HepG2 (cell line): ENCODE data around the gene CDC42SE1. TPM values are rescaled to one million over a fixed set of nuclear protein-coding genes. Genes with fewer than 3 reads are reported as not detected.

Experiments
- CREB1 ChIP-seq, 2 experiments: fragments of 450-650 bp in 1 of 2; IDR thresholded peaks; 2 replicates each; pipeline ENCODE4 v1.6.1; 2016 to 2017; ENCODE audit warnings: control low read depth in 1 of 2, mild to moderate bottlenecking in 1 of 2, missing compliant biosample characterization in 1 of 2, missing genetic modification characterization in 1 of 2
- FOXP1 ChIP-seq, 2 experiments: fragments of 450-650 bp in 1 of 2; IDR thresholded peaks; 2 replicates each; pipeline ENCODE4 v1.6.1; 2017 to 2018; ENCODE audit warnings: antibody characterized with exemption in 1 of 2
- GABPA ChIP-seq, 2 experiments: IDR thresholded peaks; 2 replicates each; pipeline ENCODE4 v1.6.1; 2011 to 2016; ENCODE audit warnings: low read depth in 2 of 2, low read length in 1 of 2, missing biosample characterization in 1 of 2, missing genetic modification characterization in 1 of 2
- GATA4 ChIP-seq: sonication (generic); IDR thresholded peaks from 2 replicates; pipeline ENCODE4 v1.6.1; 2016; ENCODE audit warnings: antibody characterized with exemption, low read depth, borderline replicate concordance
- GLI4 ChIP-seq: sonication (generic); formaldehyde crosslinking; IDR thresholded peaks from 2 replicates; pipeline ENCODE4 v1.5.1; 2020; ENCODE audit warnings: missing genetic modification reagents, mild to moderate bottlenecking, moderate library complexity, borderline replicate concordance
- GTF3A ChIP-seq: sonication (generic); formaldehyde crosslinking; conservative IDR thresholded peaks from 2 replicates; pipeline ENCODE4 v1.4.0; 2020; ENCODE audit warnings: mild to moderate bottlenecking, missing genetic modification reagents
- HDAC2 ChIP-seq: sonication (generic); formaldehyde crosslinking; IDR thresholded peaks from 2 replicates; pipeline ENCODE4 v1.4.0; 2020; ENCODE audit warnings: missing genetic modification reagents
- HNRNPLL ChIP-seq: fragments of 200-400 bp; formaldehyde crosslinking; IDR thresholded peaks from 2 replicates; pipeline ENCODE4 v1.6.1; 2017; ENCODE audit warnings: mild to moderate bottlenecking, low read depth, low read length; ENCODE audit not compliant: poor library complexity, severe bottlenecking
- HNRNPUL1 ChIP-seq: fragments of 200-400 bp; formaldehyde crosslinking; IDR thresholded peaks from 2 replicates; pipeline ENCODE4 v1.6.1; 2017; ENCODE audit warnings: low read depth, mild to moderate bottlenecking, low read length, moderate library complexity
- MED8 ChIP-seq: sonication (generic); formaldehyde crosslinking; IDR thresholded peaks from 2 replicates; pipeline ENCODE4 v1.8.1; 2023; ENCODE audit warnings: mild to moderate bottlenecking, missing genetic modification reagents; ENCODE audit not compliant: insufficient replicate concordance
- POLR2A ChIP-seq, 2 experiments: IDR thresholded peaks; 2 replicates each; pipeline ENCODE4 v1.6.1; 2011; ENCODE audit warnings: low read depth in 2 of 2, low read length in 2 of 2, mild to moderate bottlenecking in 1 of 2, moderate library complexity in 1 of 2; ENCODE audit not compliant: insufficient read depth in 1 of 2
- RBM22 ChIP-seq: fragments of 200-400 bp; formaldehyde crosslinking; optimal IDR thresholded peaks from 2 replicates; pipeline ENCODE3; 2017; ENCODE audit warnings: mild to moderate bottlenecking, low read length, moderate library complexity
- RBM39 ChIP-seq: fragments of 200-400 bp; formaldehyde crosslinking; IDR thresholded peaks from one replicate; pipeline ENCODE4 v1.6.1; 2018; ENCODE audit warnings: antibody characterized with exemption, mild to moderate bottlenecking, low read depth, low read length; ENCODE audit not compliant: poor library complexity, severe bottlenecking
- RCOR2 ChIP-seq: IDR thresholded peaks from 2 replicates; pipeline ENCODE4 v1.6.1; 2016; ENCODE audit warnings: missing biosample characterization, missing genetic modification reagents
- REPIN1 ChIP-seq: sonication (generic); formaldehyde crosslinking; IDR thresholded peaks from 2 replicates; pipeline ENCODE4 v1.8.0; 2022; ENCODE audit warnings: missing genetic modification reagents, low read depth, mild to moderate bottlenecking, borderline replicate concordance
- SMC3 ChIP-seq: IDR thresholded peaks from 2 replicates; pipeline ENCODE4 v1.6.1; 2011; ENCODE audit warnings: low read length, improper control_type of control experiment
- ZBTB7A ChIP-seq: sonication (generic); formaldehyde crosslinking; IDR thresholded peaks from 2 replicates; pipeline ENCODE4 v1.8.0; 2022; ENCODE audit warnings: mild to moderate bottlenecking, missing genetic modification reagents
- ZMYM2 ChIP-seq: sonication (generic); formaldehyde crosslinking; IDR thresholded peaks from 2 replicates; pipeline ENCODE4 v1.8.0; 2022; ENCODE audit warnings: mild to moderate bottlenecking, missing genetic modification reagents
- ZNF121 ChIP-seq: sonication (generic); formaldehyde crosslinking; IDR thresholded peaks from 2 replicates; pipeline ENCODE4 v1.5.0; 2020; ENCODE audit warnings: mild to moderate bottlenecking, missing genetic modification reagents
- ZNF44 ChIP-seq: sonication (generic); formaldehyde crosslinking; IDR thresholded peaks from 2 replicates; pipeline ENCODE4 v1.5.1; 2020; ENCODE audit warnings: mild to moderate bottlenecking, missing genetic modification reagents
- ZNF547 ChIP-seq: sonication (generic); formaldehyde crosslinking; IDR thresholded peaks from 2 replicates; pipeline ENCODE4 v1.5.1; 2020; ENCODE audit warnings: mild to moderate bottlenecking, missing genetic modification reagents
- ZNF572 ChIP-seq: sonication (generic); formaldehyde crosslinking; IDR thresholded peaks from 2 replicates; pipeline ENCODE4 v1.5.1; 2020; ENCODE audit warnings: mild to moderate bottlenecking, missing genetic modification reagents
- ZNF674 ChIP-seq: sonication (generic); formaldehyde crosslinking; IDR thresholded peaks from 2 replicates; pipeline ENCODE4 v1.5.0; 2020; ENCODE audit warnings: low read depth, mild to moderate bottlenecking, missing genetic modification reagents
- polyA plus RNA-seq, 8 experiments: library from polyadenylated mRNA; depleted of rRNA in 3 of 8; stranded (reverse) in 7 of 8; unstranded in 1 of 8; fragments of >200 nt; fragmentation: Illumina TruSeq in 4 of 8; extraction: Trizol in 4 of 8; gene quantifications; 2 replicates each; pipeline versions ENCODE4 v1.2.1 to v1.2.3, GENCODE V29; 2011 to 2016; ENCODE audit warnings: low read depth in 4 of 8, missing spikeins in 1 of 8, mixed read lengths in 1 of 8; ENCODE audit not compliant: insufficient read depth in 1 of 8
- total RNA-seq, 5 experiments: library from RNA; depleted of rRNA; stranded (reverse); fragments of >200 nt; fragmentation: Illumina TruSeq; extraction: Trizol; gene quantifications; 2 replicates each; pipeline ENCODE4 v1.2.3, GENCODE V29; 2016; ENCODE audit warnings: low read depth in 1 of 5
- TF ChIP-seq, protein P1 (sequence below): sonication (generic); formaldehyde crosslinking; IDR thresholded peaks from 2 replicates; pipeline ENCODE4 v1.4.0; 2020; ENCODE audit warnings: mild to moderate bottlenecking, low read depth, missing genetic modification reagents
- TF ChIP-seq, protein P2 (sequence below): IDR thresholded peaks from 2 replicates; pipeline ENCODE4 v1.6.1; 2016; ENCODE audit warnings: mild to moderate bottlenecking
- TF ChIP-seq, protein P3 (sequence below), 2 experiments: sonication (generic) in 1 of 2; formaldehyde crosslinking in 1 of 2; IDR thresholded peaks; 2 replicates each; pipeline versions ENCODE4 v1.4.0 to v1.6.1; 2018 to 2020; ENCODE audit warnings: missing genetic modification reagents in 2 of 2, borderline replicate concordance in 1 of 2, low read depth in 1 of 2, mild to moderate bottlenecking in 1 of 2, missing biosample characterization in 1 of 2

The CDC42SE1 gene
- total and polyA plus RNA-seq, 2 of the 13 experiments (the other 11 are each of a cell fraction or from before 2014, with no cell fraction given) = 17.6 to 17.9 TPM

DNA sequence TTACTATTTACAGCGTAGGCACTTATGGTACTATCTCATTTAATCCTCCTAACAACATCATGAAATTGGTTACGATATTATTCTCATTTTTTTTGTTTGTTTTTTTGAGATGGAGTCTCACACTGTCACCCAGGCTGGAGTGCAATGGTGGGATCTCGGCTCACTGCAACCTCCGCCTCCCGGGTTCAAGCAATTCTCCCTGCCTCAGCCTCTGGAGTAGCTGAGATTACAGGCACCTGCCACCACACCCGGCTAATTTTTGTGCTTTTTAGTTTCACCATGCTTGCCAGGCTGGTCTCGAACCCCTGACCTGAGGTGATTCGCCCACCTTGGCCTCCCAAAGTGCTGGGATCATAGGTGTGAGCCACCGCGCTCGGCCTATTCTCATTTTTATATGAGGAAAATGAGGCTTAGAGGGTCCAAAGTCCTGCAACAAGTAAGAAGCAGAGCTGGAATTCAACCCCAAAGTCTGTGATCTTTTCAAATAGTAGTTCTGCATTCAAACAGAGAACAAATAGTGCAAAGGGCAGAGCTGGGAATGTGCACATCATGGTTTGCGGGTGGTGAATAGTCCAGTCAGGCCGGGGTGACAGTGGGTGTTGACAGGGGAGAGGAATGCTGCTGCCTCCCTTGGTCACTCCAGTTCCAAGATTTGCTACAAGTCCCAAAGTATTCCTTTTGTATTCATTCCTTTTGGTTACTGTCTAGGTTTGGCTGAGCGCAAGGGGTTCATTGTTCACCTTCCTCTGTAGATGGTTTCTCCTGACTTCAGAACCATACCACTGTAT, 46.5 kb downstream of the CDC42SE1 start (continued):
- 0 out of 2 replicates have a peak, but pooled peaks have one; percentile 61 for TF ChIP-seq ZNF44 (CRISPR knock-in tag)
- no peak for TF ChIP-seq HNRNPLL
- TF ChIP-seq FOXP1 (IDR thresholded peaks at IDR 0.05) = peak; percentile 52; the same call in 1 of the 2 replicates
- TF ChIP-seq FOXP1 (CRISPR knock-in tag; IDR thresholded peaks at IDR 0.05) = no peak; the same call in 1 of the 2 replicates
- no peak for TF ChIP-seq ZBTB7A (CRISPR knock-in tag)
- TF ChIP-seq, protein P1, sequence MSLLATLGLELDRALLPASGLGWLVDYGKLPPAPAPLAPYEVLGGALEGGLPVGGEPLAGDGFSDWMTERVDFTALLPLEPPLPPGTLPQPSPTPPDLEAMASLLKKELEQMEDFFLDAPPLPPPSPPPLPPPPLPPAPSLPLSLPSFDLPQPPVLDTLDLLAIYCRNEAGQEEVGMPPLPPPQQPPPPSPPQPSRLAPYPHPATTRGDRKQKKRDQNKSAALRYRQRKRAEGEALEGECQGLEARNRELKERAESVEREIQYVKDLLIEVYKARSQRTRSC (CRISPR knock-in tag) = no peak
- peak; percentile 72 to 87 for TF ChIP-seq POLR2A (IDR thresholded peaks at IDR 0.05; ENCODE audit: insufficient read depth in 1 of 2, low read depth in 2 of 2, low read length in 2 of 2)
- no peak for TF ChIP-seq HNRNPUL1
- TF ChIP-seq, protein P2, sequence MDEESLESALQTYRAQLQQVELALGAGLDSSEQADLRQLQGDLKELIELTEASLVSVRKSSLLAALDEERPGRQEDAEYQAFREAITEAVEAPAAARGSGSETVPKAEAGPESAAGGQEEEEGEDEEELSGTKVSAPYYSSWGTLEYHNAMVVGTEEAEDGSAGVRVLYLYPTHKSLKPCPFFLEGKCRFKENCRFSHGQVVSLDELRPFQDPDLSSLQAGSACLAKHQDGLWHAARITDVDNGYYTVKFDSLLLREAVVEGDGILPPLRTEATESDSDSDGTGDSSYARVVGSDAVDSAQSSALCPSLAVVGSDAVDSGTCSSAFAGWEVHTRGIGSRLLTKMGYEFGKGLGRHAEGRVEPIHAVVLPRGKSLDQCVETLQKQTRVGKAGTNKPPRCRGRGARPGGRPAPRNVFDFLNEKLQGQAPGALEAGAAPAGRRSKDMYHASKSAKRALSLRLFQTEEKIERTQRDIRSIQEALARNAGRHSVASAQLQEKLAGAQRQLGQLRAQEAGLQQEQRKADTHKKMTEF (CRISPR knock-in tag) = peak; percentile 78
- no peak for TF ChIP-seq ZNF572 (CRISPR knock-in tag)
- TF ChIP-seq GATA4 = peak; percentile 14; the same call in 1 of the 2 replicates
- TF ChIP-seq GABPA (IDR thresholded peaks at IDR 0.05; ENCODE audit: low read depth, low read length) = no peak
- peak; percentile 48; the same call in 1 of the 2 replicates for TF ChIP-seq GABPA (CRISPR knock-in tag; IDR thresholded peaks at IDR 0.05; ENCODE audit: low read depth)
- TF ChIP-seq CREB1 (IDR thresholded peaks at IDR 0.05) = peak; percentile 23; the same call in 1 of the 2 replicates
- TF ChIP-seq CREB1 (CRISPR knock-in tag; IDR thresholded peaks at IDR 0.05) = peak; percentile 30; the same call in 1 of the 2 replicates
- TF ChIP-seq ZNF674 (CRISPR knock-in tag) = no peak
- TF ChIP-seq GTF3A (CRISPR knock-in tag) = 0 out of 2 replicates have a peak, but pooled peaks have one; percentile 58
- TF ChIP-seq ZNF547 = 0 out of 2 replicates have a peak, but pooled peaks have one; percentile 61
- TF ChIP-seq RCOR2 = peak; percentile 81
- peak; percentile 92 for TF ChIP-seq HDAC2 (CRISPR knock-in tag)
- TF ChIP-seq ZMYM2 = peak; percentile 97
- peak; percentile 52 for TF ChIP-seq MED8 (CRISPR knock-in tag)
- TF ChIP-seq, protein P3, sequence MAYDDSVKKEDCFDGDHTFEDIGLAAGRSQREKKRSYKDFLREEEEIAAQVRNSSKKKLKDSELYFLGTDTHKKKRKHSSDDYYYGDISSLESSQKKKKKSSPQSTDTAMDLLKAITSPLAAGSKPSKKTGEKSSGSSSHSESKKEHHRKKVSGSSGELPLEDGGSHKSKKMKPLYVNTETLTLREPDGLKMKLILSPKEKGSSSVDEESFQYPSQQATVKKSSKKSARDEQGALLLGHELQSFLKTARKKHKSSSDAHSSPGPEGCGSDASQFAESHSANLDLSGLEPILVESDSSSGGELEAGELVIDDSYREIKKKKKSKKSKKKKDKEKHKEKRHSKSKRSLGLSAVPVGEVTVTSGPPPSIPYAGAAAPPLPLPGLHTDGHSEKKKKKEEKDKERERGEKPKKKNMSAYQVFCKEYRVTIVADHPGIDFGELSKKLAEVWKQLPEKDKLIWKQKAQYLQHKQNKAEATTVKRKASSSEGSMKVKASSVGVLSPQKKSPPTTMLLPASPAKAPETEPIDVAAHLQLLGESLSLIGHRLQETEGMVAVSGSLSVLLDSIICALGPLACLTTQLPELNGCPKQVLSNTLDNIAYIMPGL (CRISPR knock-in tag; IDR thresholded peaks at IDR 0.05; ENCODE audit: borderline replicate concordance in 1 of 2, low read depth in 1 of 2) = peak; percentile 50 to 67; a peak in 2 of 4 replicates
- TF ChIP-seq RBM39 = no peak
- no peak for TF ChIP-seq GLI4 (CRISPR knock-in tag)
- TF ChIP-seq RBM22 = no peak
- TF ChIP-seq SMC3 = peak; percentile 34
- TF ChIP-seq REPIN1 = peak; percentile 76
- TF ChIP-seq ZNF121 (CRISPR knock-in tag) = no peak
